ENCODE measurements around the gene LAMA3.
A peak's percentile ranks its signal among the peaks of the same experiment; 100 is the strongest.

LAMA3 gene

GRCh38 chr18:23912356-23912755, 223.1 kb downstream of the LAMA3 start:
- no peak for DNase-seq (ENCODE audit: low read depth)

GRCh38 chr18:23916338-23916737, 227.1 kb downstream of the LAMA3 start:
- DNase-seq (ENCODE audit: low read depth): no peak

GRCh38 chr18:23918395-23919032, 229.3 kb downstream of the LAMA3 start:
- peak; percentile 70 for DNase-seq (ENCODE audit: low read depth)

GRCh38 chr18:23920054-23920453, 230.8 kb downstream of the LAMA3 start:
- DNase-seq (ENCODE audit: low read depth): no peak

- no peak for DNase-seq (ENCODE audit: low read depth)
Observed at GRCh38 chr18:23921716-23922285, 232.5 kb downstream of the LAMA3 start.

- DNase-seq (ENCODE audit: low read depth): no peak
Observed at GRCh38 chr18:23922939-23923338, 233.7 kb downstream of the LAMA3 start.

- no peak for DNase-seq (ENCODE audit: low read depth)
Observed at GRCh38 chr18:23924813-23925212, 235.6 kb downstream of the LAMA3 start.

- no peak for DNase-seq (ENCODE audit: low read depth)
Observed at GRCh38 chr18:23926571-23926970, 237.3 kb downstream of the LAMA3 start.

GRCh38 chr18:23927821-23928746, 238.8 kb downstream of the LAMA3 start:
- no peak for DNase-seq (ENCODE audit: low read depth)

- DNase-seq (ENCODE audit: low read depth): no peak
Observed at GRCh38 chr18:23929362-23929930, 240.2 kb downstream of the LAMA3 start.

GRCh38 chr18:23930002-23930401, 240.7 kb downstream of the LAMA3 start:
- no peak for DNase-seq (ENCODE audit: low read depth)

GRCh38 chr18:23932385-23933067, 243.3 kb downstream of the LAMA3 start:
- DNase-seq (ENCODE audit: low read depth): no peak

GRCh38 chr18:23933407-23933806, 244.2 kb downstream of the LAMA3 start:
- no peak for DNase-seq (ENCODE audit: low read depth)

- no peak for DNase-seq (ENCODE audit: low read depth)
Observed at GRCh38 chr18:23934252-23934651, 245.0 kb downstream of the LAMA3 start.

GRCh38 chr18:23934863-23935262, 245.6 kb downstream of the LAMA3 start:
- no peak for DNase-seq (ENCODE audit: low read depth)

GRCh38 chr18:23935804-23936203, 246.6 kb downstream of the LAMA3 start:
- DNase-seq (ENCODE audit: low read depth): no peak

- no peak for DNase-seq (ENCODE audit: low read depth)
Observed at GRCh38 chr18:23936381-23936958, 247.2 kb downstream of the LAMA3 start.

GRCh38 chr18:23938043-23938756, 248.9 kb downstream of the LAMA3 start:
- no peak for DNase-seq (ENCODE audit: low read depth)

GRCh38 chr18:23938901-23939341, 249.7 kb downstream of the LAMA3 start:
- DNase-seq (ENCODE audit: low read depth): no peak

- no peak for DNase-seq (ENCODE audit: low read depth)
Observed at GRCh38 chr18:23939366-23939765, 250.1 kb downstream of the LAMA3 start.

GRCh38 chr18:23939896-23940295, 250.6 kb downstream of the LAMA3 start:
- no peak for DNase-seq (ENCODE audit: low read depth)
